ENCODE data around the gene SLC5A2.
"Not testable (repeated sequence)": the region's sequence is repeated elsewhere in the genome, so short reads cannot be mapped to it uniquely, and the experiment has no call there.

SLC5A2 gene

DNA sequence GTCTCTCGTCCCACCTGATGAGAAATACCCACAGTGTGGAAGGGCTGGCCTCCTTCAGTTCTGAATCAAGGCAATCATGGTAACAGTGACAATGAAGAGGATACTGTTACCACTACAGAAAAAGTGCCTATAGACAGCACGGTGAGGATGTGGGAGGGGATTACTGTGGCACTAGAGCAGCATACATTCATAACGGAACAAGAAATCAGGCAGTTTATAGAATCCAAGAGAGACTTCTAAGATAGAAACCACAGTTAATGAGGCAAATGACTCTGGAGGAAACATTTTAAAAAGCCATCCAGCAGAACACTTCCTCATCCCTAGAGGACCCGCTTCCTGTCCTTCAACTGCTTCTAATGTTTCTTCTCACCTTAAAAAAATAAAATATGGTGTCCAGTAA is 22.6 kb downstream of the SLC5A2 start:
- DNase-seq, result no peak
- H3K36me3 Mint-ChIP-seq, result peaks cover 17% of the 10 kb centered on the region
- peaks cover 54% of the 10 kb centered on the region for H3K4me1 Mint-ChIP-seq
- CTCF ChIA-PET, result no interaction called here
- H3K27me3 Mint-ChIP-seq, result no peaks in the 10 kb centered on the region
- no peaks in the 10 kb centered on the region for H3K9me3 Mint-ChIP-seq
- peak overlapping the region; percentile 20 for H3K27ac Mint-ChIP-seq
- no peak overlapping the region for H3K4me3 Mint-ChIP-seq

DNA sequence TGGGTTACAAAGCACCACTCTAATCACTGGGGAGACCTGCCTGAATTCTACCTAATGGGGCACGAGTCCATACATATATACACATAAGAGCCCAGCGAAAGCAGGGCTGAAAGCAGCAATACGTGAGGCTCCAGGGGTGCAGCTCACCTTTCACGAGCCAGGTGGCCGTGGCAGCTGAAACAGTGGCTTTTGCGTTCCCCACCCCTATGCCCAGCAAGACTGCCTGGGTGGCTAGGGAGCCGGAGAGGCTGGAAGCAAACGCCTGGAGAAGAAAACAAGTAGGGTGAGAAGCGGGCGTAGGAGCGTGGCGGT is 24.6 kb downstream of the SLC5A2 start:
- Mint-ChIP-seq H3K4me3 (peak overlapping the region; percentile 94), H3K27me3 (no peaks in the 10 kb centered on the region), H3K9me3 (peaks cover 3% of the 10 kb centered on the region), H3K36me3 (peaks cover 17% of the 10 kb centered on the region), H3K4me1 (peaks cover 55% of the 10 kb centered on the region), H3K27ac (peak overlapping the region; percentile 94)
- CTCF ChIA-PET, result interaction anchor here (1.0 to 1.5 kb wide), 3 partner anchors 25 to 50 kb away, joined by 3 read pairs; no protein-coding TSS in a partner anchor
- DNase-seq, result no peak

DNA sequence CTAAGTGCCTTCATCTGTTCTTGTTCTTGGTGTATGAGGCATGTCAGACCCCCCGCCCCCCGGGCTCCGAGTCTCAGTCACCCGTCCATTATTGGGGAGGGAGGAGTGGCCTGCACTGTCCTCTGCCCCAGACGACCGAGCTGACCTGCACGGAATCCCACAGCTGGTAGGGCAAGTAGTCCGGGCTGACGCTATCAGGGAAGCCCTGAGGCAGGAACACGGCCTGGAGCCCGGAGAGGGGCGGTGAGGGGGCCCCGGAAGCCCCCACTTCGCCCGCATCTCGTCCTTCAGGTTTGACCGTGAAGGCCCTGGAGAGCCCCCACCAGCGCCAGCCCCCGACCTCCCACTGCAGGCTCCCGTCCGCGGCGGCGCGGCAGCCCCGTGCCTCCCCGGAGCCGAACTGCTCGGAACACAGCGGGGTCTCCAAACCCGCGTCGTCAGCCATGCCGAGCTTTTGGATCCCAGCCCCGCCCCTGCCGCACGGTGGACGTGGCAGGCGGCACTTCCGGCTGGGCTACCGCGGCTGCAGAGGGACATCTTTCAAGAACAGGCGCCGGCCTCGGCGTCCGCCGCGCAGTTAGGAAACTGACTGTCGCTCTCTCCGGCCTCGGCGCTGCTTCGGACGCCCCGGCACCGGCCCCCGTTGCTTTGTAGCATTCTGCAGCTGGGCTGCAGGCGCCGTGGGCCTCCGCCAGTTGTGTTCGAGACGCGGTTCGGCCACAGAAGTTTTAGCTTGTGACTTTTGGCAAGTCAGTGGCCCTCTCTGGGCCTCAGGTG is 25.2 kb downstream of the SLC5A2 start, which contains the start of gene RUSF1:
Gene RUSF1 (minus strand): TSS at position 463 of the 777 bp plus-strand sequence. CDS start 18 bp downstream, at position 445.
- Mint-ChIP-seq H3K9me3 (peaks cover 6% of the 10 kb centered on the region), H3K4me1 (peaks cover 55% of the 10 kb centered on the region), H3K36me3 (peaks cover 17% of the 10 kb centered on the region), H3K4me3 (peak within 1 kb of the TSS; percentile 94), H3K27me3 (no peaks in the 10 kb centered on the region), H3K27ac (peak within 1 kb of the TSS; percentile 94)
- peak; percentile 92 for DNase-seq
- CTCF ChIA-PET, result interaction anchor here (0.8 to 1.5 kb wide), 4 partner anchors 46 to 188 kb away, joined by 3 to 4 read pairs (median 3); partner anchors contain the start of gene ARMC5

DNA sequence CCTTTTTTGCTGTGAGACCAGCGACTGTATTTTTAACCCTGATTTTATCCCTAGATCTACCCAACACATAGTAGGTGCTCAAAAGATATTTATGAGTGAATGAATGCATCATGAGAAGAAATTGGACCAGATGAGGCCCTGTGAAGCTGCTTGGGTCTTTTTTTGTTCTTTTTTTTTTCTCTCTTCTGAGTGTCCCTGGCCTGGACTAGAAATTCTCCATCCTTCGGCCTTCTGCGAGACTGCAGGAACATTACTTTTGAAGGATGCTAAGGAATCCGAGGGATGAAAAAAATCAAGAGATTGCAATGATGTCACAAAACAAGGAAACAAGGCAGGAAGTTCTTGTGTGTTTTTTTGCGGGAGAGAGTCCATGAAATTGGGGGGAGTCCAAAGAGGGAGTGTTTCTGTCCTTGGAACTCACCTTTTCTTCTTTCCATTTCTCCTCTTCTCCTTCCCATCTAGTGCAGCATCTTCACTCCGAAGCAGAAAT is 25.8 kb downstream of the SLC5A2 start:
- H3K36me3 Mint-ChIP-seq, result peaks cover 17% of the 10 kb centered on the region
- no peaks in the 10 kb centered on the region for H3K27me3 Mint-ChIP-seq
- H3K9me3 Mint-ChIP-seq, result peaks cover 6% of the 10 kb centered on the region
- no peak for DNase-seq
- CTCF ChIA-PET, result interaction anchor here (0.8 to 1.5 kb wide), 4 partner anchors 46 to 188 kb away, joined by 3 to 4 read pairs (median 3); partner anchors contain the start of gene ARMC5
- peaks cover 55% of the 10 kb centered on the region for H3K4me1 Mint-ChIP-seq
- peak overlapping the region; percentile 94 for H3K27ac Mint-ChIP-seq
- peak overlapping the region; percentile 94 for H3K4me3 Mint-ChIP-seq

DNA sequence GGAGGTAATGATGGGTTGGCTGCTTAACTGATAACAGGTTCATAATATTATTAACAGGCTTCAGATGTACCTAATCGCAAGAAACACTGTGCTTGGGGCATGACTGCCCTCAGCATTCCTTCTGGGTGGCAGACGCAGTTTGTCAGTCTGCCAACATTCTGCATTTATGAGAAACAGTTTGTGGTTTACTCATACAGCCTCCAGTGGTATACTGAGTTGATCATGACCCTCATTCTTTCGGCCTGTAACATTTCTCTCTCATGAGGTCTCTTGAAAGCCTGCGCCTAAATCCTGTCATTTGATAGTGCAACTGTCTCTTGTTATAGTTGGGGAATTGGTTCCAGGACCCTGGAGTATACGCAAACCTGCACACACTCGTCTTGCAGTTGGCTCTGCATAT is 30.2 kb downstream of the SLC5A2 start:
- H3K36me3 Mint-ChIP-seq, result peaks cover 6% of the 10 kb centered on the region
- peaks cover 4% of the 10 kb centered on the region for H3K27me3 Mint-ChIP-seq
- no peak overlapping the region for H3K4me3 Mint-ChIP-seq
- CTCF ChIA-PET, result no interaction called here
- no peak overlapping the region for H3K27ac Mint-ChIP-seq
- no peak for DNase-seq
- peaks cover 15% of the 10 kb centered on the region for H3K9me3 Mint-ChIP-seq
- peaks cover 17% of the 10 kb centered on the region for H3K4me1 Mint-ChIP-seq

DNA sequence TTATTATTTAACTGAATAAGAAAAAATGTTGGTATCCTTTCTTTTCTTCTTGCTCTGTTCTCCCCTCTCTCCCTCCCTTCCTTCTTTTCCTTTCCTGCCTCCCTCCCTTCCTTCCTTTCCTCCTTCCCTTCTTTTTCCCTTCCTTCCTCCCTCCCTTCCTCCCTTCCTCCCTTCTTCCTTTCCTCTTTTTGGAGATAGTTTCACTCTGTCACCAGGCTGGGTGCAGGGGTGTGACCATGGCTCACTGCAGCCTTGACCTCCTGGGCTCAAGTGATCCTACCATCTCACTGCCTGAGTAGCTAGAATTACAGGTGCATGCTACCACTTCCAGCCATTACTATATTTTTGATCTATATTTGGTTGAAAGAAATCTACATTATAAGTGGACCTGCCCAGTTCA is 31.0 kb downstream of the SLC5A2 start:
- no peak overlapping the region for H3K4me3 Mint-ChIP-seq
- peaks cover 15% of the 10 kb centered on the region for H3K9me3 Mint-ChIP-seq
- CTCF ChIA-PET, result no interaction called here
- H3K27ac Mint-ChIP-seq, result no peak overlapping the region
- H3K4me1 Mint-ChIP-seq, result peaks cover 11% of the 10 kb centered on the region
- peaks cover 4% of the 10 kb centered on the region for H3K27me3 Mint-ChIP-seq
- no peaks in the 10 kb centered on the region for H3K36me3 Mint-ChIP-seq
- DNase-seq, result no peak

DNA sequence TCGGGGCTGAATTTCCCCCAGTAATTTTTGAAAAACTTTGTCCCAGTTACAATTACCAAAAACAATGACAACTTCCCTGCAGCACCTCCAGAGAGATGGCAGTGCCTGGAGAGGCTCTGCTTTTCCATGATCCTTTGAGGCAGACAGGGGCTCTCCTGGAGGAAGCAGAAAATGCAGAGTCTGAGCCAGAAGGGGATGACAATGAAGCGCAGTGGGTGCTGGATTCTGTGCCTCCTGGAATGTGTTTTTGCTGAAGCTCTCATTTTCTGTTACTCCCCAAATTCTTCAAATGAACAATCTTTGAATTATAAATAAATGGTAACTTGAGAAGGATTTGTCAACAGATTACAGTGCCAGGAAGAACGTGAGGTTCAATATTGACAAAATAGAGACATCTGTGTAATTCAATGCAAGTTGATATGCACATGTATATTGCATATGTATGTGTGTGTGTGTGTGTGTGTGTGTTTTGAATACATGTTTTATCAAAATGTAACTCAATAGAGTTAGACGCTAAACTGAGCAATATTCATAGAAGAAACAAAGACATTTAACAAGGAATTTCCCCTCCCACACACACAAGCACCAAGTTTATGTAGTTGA is 35.0 kb downstream of the SLC5A2 start:
- Mint-ChIP-seq H3K36me3 (no peaks in the 10 kb centered on the region), H3K27ac (no peak overlapping the region), H3K9me3 (peaks cover 9% of the 10 kb centered on the region), H3K4me3 (no peak overlapping the region), H3K4me1 (no peaks in the 10 kb centered on the region), H3K27me3 (peaks cover 4% of the 10 kb centered on the region)
- CTCF ChIA-PET, result no interaction called here
- DNase-seq, result no peak

DNA sequence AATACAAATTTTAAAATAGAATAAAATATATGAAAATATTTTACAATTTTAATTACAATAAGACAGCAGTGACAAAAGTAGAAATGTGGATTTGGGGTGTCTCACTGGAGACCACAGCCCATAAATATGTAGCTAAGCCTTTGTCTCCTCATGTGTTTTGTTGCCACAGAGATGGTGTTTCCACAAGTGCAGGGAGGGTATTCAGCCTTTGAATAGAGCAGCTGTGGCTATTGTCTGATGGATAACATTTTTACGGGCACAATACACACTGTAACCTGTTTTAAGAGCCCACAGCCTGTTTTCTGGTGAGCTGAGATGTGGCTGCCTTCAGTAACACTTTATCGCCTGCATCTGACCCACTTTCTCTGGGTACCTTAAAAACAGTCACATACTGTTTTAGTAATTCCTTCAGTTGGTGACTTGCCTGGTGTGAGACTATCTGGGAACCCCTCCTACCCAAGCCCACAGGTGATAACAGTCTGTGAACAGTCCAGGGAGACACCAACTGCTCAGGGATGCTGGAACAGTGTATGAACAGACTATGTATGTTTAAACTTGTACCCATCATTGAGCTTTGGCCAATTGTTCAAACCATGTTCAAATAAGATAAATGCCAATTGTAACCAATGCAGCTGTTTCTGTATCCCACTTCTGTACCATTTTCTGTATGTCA is 37.0 kb downstream of the SLC5A2 start:
- Mint-ChIP-seq H3K9me3 (peaks cover 9% of the 10 kb centered on the region), H3K4me1 (no peaks in the 10 kb centered on the region), H3K36me3 (no peaks in the 10 kb centered on the region), H3K27me3 (peaks cover 9% of the 10 kb centered on the region), H3K4me3 (no peak overlapping the region), H3K27ac (no peak overlapping the region)
- DNase-seq, result no peak
- CTCF ChIA-PET, result no interaction called here

DNA sequence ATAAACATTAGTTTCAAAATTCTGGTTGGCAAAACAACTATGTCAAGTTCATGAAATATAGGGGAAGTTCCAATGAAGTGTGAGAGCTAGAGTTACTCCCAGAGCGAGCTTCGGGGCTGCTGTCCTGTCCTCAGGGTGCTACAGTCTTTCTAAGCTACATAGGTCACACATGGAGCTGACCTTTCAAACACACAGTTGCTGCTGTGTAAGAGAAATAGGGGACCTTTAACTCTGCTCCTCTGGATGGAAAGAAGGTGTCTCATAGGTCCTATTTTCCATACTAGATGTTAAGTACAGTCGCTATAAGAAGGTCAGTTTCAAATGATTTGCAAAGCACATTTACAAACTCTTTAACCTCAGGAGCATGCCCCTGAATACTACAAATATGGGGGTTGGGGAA is 38.4 kb downstream of the SLC5A2 start:
- no peak overlapping the region for H3K4me3 Mint-ChIP-seq
- no peak for DNase-seq
- CTCF ChIA-PET, result no interaction called here
- no peak overlapping the region for H3K27ac Mint-ChIP-seq
- H3K4me1 Mint-ChIP-seq, result no peaks in the 10 kb centered on the region
- H3K36me3 Mint-ChIP-seq, result no peaks in the 10 kb centered on the region
- peaks cover 7% of the 10 kb centered on the region for H3K9me3 Mint-ChIP-seq
- H3K27me3 Mint-ChIP-seq, result peaks cover 7% of the 10 kb centered on the region

DNA sequence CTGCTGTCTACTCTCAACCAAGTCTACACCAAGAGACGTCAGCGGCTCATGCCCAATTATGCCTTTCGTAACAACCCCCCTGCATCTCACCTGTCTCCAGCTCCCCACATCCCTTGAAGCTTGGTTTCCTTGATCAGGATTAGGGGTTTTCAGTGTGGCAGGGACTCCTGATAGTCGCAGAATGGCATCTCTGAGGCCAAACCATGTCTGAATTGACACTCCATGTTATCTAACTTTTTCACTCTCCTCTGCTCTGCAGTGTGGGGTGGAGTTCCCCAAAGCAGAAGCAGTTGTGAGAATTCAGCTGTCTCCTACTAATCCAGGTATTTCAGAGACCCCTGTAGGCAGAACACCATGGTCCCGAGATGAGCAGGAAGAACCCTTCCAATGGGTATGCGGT is 39.1 kb downstream of the SLC5A2 start:
- H3K27ac Mint-ChIP-seq, result no peak overlapping the region
- no peaks in the 10 kb centered on the region for H3K4me1 Mint-ChIP-seq

DNA sequence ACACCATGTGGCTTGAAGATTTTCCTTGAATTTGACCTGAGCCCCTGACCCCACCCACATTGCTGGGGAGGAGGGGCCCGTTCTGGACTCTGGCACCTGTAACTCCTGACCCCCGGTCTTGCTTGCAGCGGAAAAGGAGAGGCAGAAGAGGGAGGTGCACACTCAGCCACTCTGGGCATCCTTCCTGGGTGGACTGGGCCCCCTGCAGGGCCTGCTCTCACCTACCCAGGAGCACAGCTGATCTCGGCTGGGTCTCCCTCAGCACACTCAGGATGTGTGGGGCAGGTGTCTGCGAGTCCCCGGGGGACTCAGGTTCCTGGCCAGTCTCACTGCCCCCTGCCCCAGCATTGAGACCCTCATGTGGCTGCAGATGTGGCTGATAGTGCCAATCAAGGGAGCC is 40.8 kb downstream of the SLC5A2 start:
- H3K27ac Mint-ChIP-seq, CTCF ChIA-PET, H3K4me3 Mint-ChIP-seq, H3K36me3 Mint-ChIP-seq, DNase-seq, H3K4me1 Mint-ChIP-seq, H3K9me3 Mint-ChIP-seq: not testable (repeated sequence)
- H3K27me3 Mint-ChIP-seq, result peaks cover 17% of the 10 kb centered on the region

More for the DNA sequence above, 39.1 kb downstream of the SLC5A2 start:
- Mint-ChIP-seq H3K9me3 (peaks cover 4% of the 10 kb centered on the region), H3K4me3 (no peak overlapping the region), H3K27me3 (peaks cover 5% of the 10 kb centered on the region), H3K36me3 (no peaks in the 10 kb centered on the region)
- CTCF ChIA-PET, result no interaction called here
- no peak for DNase-seq

DNA sequence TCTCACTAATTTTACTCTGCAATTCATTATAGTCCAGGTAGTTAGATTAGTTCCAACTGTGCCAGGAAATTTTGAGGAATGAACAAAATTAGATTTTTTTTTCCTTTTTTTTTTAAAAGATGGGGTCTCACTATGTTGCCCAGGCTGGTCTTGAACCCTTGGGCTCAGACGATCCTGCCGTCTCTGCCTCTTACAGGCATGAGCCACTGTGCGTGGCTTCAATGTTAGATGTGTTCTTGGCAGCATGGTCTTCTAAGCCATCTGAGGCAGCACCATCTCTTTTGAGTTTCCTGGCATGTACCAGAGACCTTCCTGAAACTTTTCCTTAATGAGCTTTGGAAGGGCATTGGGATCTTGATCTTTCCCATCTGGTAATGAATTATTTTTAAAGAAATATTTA is 42.2 kb downstream of the SLC5A2 start:
- Mint-ChIP-seq H3K9me3 (no peaks in the 10 kb centered on the region), H3K4me1 (no peaks in the 10 kb centered on the region), H3K4me3 (no peak overlapping the region), H3K27me3 (peaks cover 31% of the 10 kb centered on the region), H3K27ac (no peak overlapping the region), H3K36me3 (no peaks in the 10 kb centered on the region)
- CTCF ChIA-PET, result no interaction called here
- DNase-seq, result no peak

DNA sequence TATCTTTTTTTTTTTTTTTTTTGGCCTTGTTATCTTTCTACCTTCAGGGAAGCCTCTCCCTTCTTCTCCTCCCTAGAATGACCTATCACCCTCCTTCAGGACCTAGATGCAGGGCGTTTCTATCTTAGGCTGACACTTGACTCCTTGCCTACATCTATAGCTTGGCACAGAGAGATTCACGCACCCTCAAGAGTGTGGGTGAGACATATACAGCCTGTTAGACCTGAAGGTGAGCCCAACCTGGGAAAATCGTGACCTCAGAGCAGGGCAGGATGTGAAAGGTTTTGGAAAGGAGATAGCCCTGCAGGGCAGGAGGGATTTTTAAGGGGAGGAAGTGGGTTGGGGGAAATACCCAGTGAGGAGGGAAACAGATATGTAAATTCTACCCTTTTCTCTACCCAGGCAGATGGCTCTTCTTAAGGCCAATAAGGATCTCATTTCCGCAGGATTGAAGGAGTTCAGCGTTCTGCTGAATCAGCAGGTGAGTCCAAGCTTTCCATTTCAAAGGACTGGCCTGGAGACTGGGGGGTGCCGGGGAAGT is 44.9 kb downstream of the SLC5A2 start, which contains the start of gene AHSP:
Gene AHSP (plus strand): TSS at position 167 of the 541 bp plus-strand sequence. CDS start 240 bp downstream, at position 407.
- H3K9me3 Mint-ChIP-seq, result no peaks in the 10 kb centered on the region
- DNase-seq, result no peak
- H3K36me3 Mint-ChIP-seq, result no peaks in the 10 kb centered on the region
- no peak within 1 kb of the TSS for H3K4me3 Mint-ChIP-seq
- H3K27ac Mint-ChIP-seq, result no peak within 1 kb of the TSS
- CTCF ChIA-PET, result interaction anchor here (0.7 kb wide), 1 partner anchor 371 kb away, joined by 3 read pairs; no protein-coding TSS in a partner anchor
- H3K27me3 Mint-ChIP-seq, result peaks cover 32% of the 10 kb centered on the region
- no peaks in the 10 kb centered on the region for H3K4me1 Mint-ChIP-seq

DNA sequence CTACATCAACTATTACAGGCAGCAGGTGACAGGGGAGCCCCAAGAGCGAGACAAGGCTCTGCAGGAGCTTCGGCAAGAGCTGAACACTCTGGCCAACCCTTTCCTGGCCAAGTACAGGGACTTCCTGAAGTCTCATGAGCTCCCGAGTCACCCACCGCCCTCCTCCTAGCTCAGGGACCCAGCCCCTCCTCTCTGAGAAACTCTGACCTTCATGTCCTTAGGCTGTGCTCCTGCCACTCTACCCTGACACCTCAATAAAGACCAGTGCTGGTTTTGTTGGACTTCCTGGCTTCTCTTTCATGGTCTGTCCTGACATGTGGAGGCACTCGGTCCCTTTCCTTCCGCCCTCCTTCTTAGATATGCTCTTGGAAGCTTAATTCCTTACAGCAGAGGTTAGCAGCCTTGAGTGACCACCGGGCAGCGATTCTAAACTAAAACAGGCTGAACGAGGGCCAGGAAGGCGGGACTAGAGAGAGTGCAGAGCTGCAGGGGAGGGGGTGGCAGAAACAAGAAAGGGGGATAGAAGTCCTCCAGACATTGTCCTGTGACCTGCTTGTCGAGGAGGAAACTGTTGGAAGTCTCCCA is 45.7 kb downstream of the SLC5A2 start:
- no peak for DNase-seq
- CTCF ChIA-PET, result no interaction called here
- no peak overlapping the region for H3K27ac Mint-ChIP-seq
- no peaks in the 10 kb centered on the region for H3K36me3 Mint-ChIP-seq
- no peaks in the 10 kb centered on the region for H3K9me3 Mint-ChIP-seq
- H3K4me1 Mint-ChIP-seq, result no peaks in the 10 kb centered on the region
- no peak overlapping the region for H3K4me3 Mint-ChIP-seq
- peaks cover 35% of the 10 kb centered on the region for H3K27me3 Mint-ChIP-seq

Data from activated naive CD4-positive, alpha-beta T cell treated with anti-CD3 and anti-CD28 coated beads, Interleukin-2, amount 10 ng/mL, durations not matched to agents 7 days and 5 days (primary cell).